Activated CD4-positive, alpha-beta T cell treated with anti-CD3 and anti-CD28 coated beads for 4 hours (primary cell): ENCODE measurements around the gene BNC2.

Experiments used
- DNase-seq, 2 donors: peaks; one replicate each; pipeline ENCODE4 v3.0.0-alpha.2; 2020

BNC2 gene

GRCh38 chr9:16664211-16664610 lies 206.3 kb downstream of the BNC2 start:
- DNase-seq = no peak

DNA sequence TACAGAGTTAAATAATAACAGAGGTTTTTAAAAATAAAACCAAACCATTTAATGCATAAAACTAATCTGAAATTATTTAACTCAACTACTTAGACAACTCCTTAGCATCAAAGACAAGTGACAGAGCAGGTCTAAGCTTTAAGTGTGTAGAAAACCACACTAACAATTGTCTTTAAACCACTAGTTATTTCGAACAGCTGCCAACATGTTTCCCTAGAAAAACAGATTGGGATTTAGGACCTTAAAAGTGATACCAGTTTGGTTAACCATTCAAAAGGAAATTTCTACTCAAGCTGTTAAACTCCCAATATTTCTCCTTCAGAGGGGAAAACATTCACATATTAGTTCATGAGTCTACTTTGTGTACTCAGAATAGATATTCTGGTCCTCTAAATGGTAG lies 208.7 kb downstream of the BNC2 start:
- DNase-seq = no peak

DNA sequence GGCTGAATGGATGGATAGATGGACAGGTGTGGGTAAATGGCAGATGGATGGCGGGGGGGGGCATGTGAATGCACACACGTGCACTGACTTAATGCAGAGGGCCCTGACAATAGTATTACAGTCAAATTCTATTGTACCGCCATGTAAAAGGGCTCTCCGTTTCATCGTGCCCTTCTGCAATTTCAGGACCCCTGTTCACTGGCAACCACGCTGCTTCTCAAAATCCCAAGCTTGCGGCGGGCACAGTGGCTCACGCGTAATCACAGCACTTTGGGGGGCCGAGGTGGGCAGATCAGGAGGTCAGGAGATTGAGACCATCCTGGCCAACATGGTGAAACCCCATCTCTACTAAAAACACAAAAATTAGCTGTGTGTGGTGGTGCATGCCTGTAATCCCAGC lies 211.4 kb downstream of the BNC2 start:
- DNase-seq = no peak

DNA sequence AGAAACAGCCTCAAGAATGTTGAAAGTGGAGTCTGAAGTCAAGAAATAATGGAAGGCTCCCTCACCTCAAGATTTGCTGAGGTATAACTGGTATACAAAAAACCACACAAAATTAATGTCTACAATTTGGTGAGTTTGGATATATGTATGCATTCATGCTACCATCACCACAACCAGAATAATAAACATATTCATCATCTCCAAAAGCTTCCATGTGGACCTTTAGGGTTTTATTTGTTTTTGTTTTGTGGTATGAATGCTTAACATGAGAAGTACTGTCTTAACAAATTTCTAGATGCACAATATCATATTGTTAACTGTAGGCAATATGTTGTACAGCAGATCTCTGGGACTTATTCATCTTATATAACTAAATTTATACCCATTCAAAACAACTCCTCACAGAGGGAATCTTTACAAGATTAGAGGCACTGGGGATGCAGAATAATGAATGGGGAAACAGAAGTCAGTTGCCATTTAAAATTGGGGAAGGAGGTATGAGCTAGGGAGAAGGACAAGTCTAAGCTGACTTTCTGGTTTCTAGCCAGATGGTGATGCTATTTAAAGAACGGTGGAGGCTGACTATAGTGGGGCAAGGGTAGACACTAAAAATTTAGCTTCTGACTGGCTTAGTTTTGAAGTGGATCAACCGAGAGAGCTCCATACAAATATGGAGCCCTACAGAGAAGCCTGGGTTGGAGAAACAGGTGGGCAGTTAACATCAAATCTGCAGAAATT lies 213.9 kb downstream of the BNC2 start:
- no peak for DNase-seq

GRCh38 chr9:16654596-16655126 lies 215.8 kb downstream of the BNC2 start:
- DNase-seq = no peak

- no peak for DNase-seq
Observed at GRCh38 chr9:16653491-16654399, 216.7 kb downstream of the BNC2 start.

GRCh38 chr9:16652582-16652981 lies 217.9 kb downstream of the BNC2 start:
- no peak for DNase-seq

GRCh38 chr9:16651446-16651964 lies 219.0 kb downstream of the BNC2 start:
- no peak for DNase-seq

- no peak for DNase-seq
Observed at GRCh38 chr9:16645970-16646369, 224.5 kb downstream of the BNC2 start.

DNA sequence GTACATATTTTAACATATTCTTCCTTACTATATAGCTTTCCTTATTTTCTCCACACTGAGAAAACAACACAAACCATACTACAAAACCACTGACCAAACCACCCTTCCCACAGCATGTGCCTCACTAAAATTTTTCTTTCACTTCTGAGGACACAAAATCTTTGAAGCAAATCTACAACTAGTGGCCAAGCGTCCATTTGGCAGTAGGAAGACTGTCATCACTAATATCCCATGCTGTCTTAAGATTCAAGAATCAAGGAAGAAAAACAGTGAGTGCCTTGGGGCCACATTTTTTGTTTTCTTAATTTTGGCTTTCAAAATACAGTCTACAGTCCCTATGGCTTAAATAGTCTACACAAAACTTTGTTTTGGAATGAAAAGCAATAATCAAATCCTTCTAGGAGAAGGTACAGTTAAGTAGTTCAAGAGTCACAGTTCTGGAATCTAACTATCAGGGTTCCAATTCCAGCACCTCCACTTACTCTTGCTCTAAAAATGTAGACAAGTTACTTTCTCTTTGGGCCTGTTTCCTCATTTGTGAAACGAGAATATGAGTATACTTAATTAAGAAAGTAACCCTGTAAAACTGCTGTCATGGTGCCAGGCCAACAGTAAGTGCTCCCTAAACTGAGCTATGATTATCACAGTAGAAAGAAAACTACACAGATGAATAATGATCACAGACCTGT lies 227.9 kb downstream of the BNC2 start:
- no peak for DNase-seq

DNA sequence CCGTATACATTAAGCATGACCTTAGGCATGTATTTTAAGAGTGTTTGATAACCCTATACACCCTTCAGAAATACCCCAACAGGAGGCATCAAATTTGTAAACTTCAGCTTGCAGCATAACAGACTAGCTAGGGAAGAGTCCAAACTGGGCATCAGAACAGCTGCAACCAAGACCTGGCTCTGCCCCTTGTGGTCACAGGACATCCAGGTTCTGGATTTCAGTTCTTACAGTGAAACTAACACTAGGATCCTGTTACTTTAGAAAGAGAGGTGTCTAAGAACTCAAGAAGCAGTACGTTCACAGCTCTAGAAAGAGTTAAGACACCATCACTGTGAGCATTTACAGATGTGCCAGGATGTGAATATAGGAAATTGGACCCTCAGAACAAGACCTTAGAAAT lies 229.8 kb downstream of the BNC2 start:
- DNase-seq = no peak

DNA sequence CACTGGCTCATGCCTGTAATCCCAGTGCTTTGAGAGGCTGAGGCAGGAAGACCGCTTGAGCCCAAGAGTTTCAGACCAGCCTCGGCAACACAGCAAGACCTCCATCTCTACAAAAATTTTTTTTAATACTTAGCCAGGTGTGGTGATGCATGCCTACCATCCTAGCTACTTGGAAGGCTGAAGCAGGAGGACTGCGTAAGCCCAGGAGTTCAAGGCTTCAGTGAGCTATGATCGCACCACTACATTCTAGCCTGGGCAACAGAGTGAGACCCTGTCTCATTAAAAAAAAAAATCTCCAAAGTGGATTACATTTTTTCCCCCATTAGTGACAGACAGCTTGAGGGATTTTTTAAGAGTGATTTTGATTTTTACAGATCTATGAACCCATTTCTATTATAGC lies 230.8 kb downstream of the BNC2 start:
- no peak for DNase-seq

GRCh38 chr9:16637911-16638310 lies 232.6 kb downstream of the BNC2 start:
- DNase-seq = no peak

GRCh38 chr9:16637218-16637617 lies 233.3 kb downstream of the BNC2 start:
- no peak for DNase-seq

GRCh38 chr9:16633794-16634193 lies 236.7 kb downstream of the BNC2 start:
- no peak for DNase-seq

- no peak for DNase-seq
Observed at GRCh38 chr9:16628413-16628812, 242.1 kb downstream of the BNC2 start.

DNA sequence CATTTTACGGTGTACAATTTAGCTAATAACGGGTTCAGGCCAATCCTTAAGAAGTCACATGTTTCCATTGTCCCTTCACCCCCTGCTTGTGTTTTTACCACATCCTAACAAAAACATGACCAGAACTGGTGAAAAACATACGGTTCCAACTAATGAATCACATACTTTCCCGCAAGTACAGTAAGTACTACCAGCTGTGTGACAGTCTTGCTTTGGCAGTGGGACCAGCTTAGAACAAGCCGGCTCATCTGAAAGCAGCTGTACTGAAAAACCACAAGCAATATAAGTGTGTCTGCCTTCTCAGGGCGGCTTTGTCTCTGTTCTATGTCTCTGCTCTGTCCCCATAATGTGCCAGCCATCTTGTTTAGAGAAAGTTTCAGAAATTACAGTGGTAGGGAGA lies 242.5 kb downstream of the BNC2 start:
- DNase-seq = no peak

GRCh38 chr9:16627521-16627920 lies 242.9 kb downstream of the BNC2 start:
- no peak for DNase-seq

- DNase-seq = no peak
Observed at GRCh38 chr9:16626577-16627130, 243.8 kb downstream of the BNC2 start.

DNA sequence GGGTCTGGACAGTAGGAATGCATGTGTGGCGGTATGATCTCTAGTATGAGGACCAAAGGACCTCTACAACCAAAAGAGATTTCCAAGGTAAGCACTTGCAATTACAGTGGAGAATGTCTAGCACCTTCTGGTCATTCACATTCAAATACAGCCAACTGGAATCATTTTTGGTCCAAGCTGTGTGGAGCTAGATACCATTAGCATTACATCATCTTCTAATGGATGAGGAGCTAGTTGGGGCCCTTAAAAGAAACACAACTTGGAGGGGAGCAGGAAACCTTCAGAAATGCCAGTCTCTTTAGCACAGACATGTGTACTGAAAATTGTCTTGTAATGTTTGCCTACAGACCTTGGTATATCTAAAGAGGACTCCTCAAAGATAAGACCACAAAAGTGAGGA lies 244.7 kb downstream of the BNC2 start:
- no peak for DNase-seq

- DNase-seq = no peak
Observed at GRCh38 chr9:16625161-16625631, 245.3 kb downstream of the BNC2 start.

GRCh38 chr9:16624744-16625117 lies 245.7 kb downstream of the BNC2 start:
- DNase-seq = no peak
